PC-3 (cell line): ENCODE data around the gene RREB1. TPM values are rescaled to one million over a fixed set of nuclear protein-coding genes. Genes with fewer than 3 reads are reported as not detected.

Source experiments
- ATAC-seq: fragments of 200-7000 bp; cut with Tn5 transposase; 2 replicates; pipeline ENCODE4 v1.9.1; 2020; ENCODE audit warnings: mild to moderate bottlenecking, moderate library complexity
- BruUV-seq: library from RNA; stranded (reverse); fragments of 400-500 nt; replicated peaks from 2 replicates; lab custom pipeline; 2021; lab: Mats Ljungman, UMichigan
- CTCF ChIA-PET: fragments of 300-600 bp; sonication (Branson Sonifier 250); formaldehyde crosslinking; loops from one replicate; lab custom pipeline; 2022; ENCODE audit warnings: antibody characterized with exemption; lab: Charles Lee
- POLR2A ChIA-PET: fragments of 300-600 bp; sonication (Branson Sonifier 250); formaldehyde crosslinking; loops from one replicate; lab custom pipeline; 2022; ENCODE audit warnings: antibody characterized with exemption; ENCODE audit not compliant: unreplicated experiment; lab: Charles Lee
- DNase-seq: peaks from one replicate; pipeline ENCODE4 v3.0.0-alpha.2; 2015
- H2AFZ ChIP-seq: fragments of 300-600 bp; sonication (generic); 2 replicates; pipeline ENCODE4 v1.6.0; 2016; ENCODE audit warnings: antibody characterized with exemption, low read length
- H3F3A ChIP-seq: fragments of 300-600 bp; sonication (generic); one replicate; pipeline ENCODE4 v1.6.0; 2017; ENCODE audit warnings: antibody characterized with exemption, low read length, control low read depth, mild to moderate bottlenecking; ENCODE audit not compliant: unreplicated experiment
- H3K27ac ChIP-seq: fragments of 300-600 bp; sonication (generic); 2 replicates; pipeline ENCODE4 v1.5.1; 2016; ENCODE audit warnings: mild to moderate bottlenecking, low read length
- H3K27me3 ChIP-seq: fragments of 300-600 bp; sonication (generic); 2 replicates; pipeline ENCODE4 v1.6.1; 2016; ENCODE audit warnings: low read length, mixed read lengths
- H3K36me3 ChIP-seq: fragments of 300-600 bp; sonication (generic); 2 replicates; pipeline ENCODE4 v1.6.1; 2016; ENCODE audit warnings: low read depth, mixed run types, low read length, mixed read lengths
- H3K4me1 ChIP-seq: fragments of 300-600 bp; sonication (generic); 2 replicates; pipeline ENCODE4 v1.5.1; 2016; ENCODE audit warnings: low read length; ENCODE audit not compliant: insufficient read depth
- H3K4me2 ChIP-seq: fragments of 300-600 bp; sonication (generic); 2 replicates; pipeline ENCODE4 v1.6.0; 2016; ENCODE audit warnings: low read length
- H3K4me3 ChIP-seq: fragments of 300-600 bp; sonication (generic); 2 replicates; pipeline ENCODE4 v1.5.1; 2016; ENCODE audit warnings: mild to moderate bottlenecking, low read length, mixed read lengths
- H3K79me2 ChIP-seq: fragments of 300-600 bp; sonication (generic); 2 replicates; pipeline ENCODE4 v1.6.1; 2017; ENCODE audit warnings: low read length, mixed read lengths
- H3K9ac ChIP-seq: fragments of 300-600 bp; sonication (generic); 2 replicates; pipeline ENCODE4 v1.6.0; 2016; ENCODE audit warnings: mild to moderate bottlenecking, low read length
- H3K9me2 ChIP-seq: fragments of 300-600 bp; sonication (generic); replicated peaks from 2 replicates; pipeline ENCODE4 v1.6.1; 2016; ENCODE audit warnings: mixed run types, low read length, mixed read lengths
- H3K9me3 ChIP-seq: fragments of 300-600 bp; sonication (generic); 2 replicates; pipeline ENCODE4 v1.6.1; 2016; ENCODE audit warnings: low read length, mixed read lengths
- H4K20me1 ChIP-seq: fragments of 300-600 bp; sonication (generic); 2 replicates; pipeline ENCODE4 v1.6.1; 2016; ENCODE audit warnings: low read length, mixed read lengths
- EZH2 ChIP-seq: fragments of 300-600 bp; sonication (generic); IDR thresholded peaks from one replicate; pipeline ENCODE4 v1.6.1; 2017; ENCODE audit warnings: antibody characterized with exemption, mild to moderate bottlenecking, low read length; ENCODE audit not compliant: unreplicated experiment
- EZH2phosphoT487 ChIP-seq: fragments of 300-600 bp; sonication (generic); IDR thresholded peaks from 2 replicates; pipeline ENCODE4 v1.6.1; 2018; ENCODE audit warnings: mild to moderate bottlenecking, antibody characterized with exemption, low read length, borderline replicate concordance
- intact Hi-C: fragments of 100-400 bp; cut with micrococcal nuclease; formaldehyde crosslinking; loops from 2 replicates; pipeline ENCODE4 v1.9.0; 2023
- total RNA-seq: library from RNA; depleted of rRNA; stranded (reverse); fragments of >200 nt; gene quantifications from 2 replicates; pipeline ENCODE4 v1.2.3, GENCODE V29; 2014
- TF ChIP-seq, protein P1 (sequence below): fragments of 300-600 bp; sonication (generic); conservative IDR thresholded peaks from 2 replicates; pipeline ENCODE4 v1.5.1; 2017; ENCODE audit warnings: antibody characterized with exemption, low read depth, mild to moderate bottlenecking, low read length

The RREB1 gene
- total RNA-seq, 1 experiment from 2014 or later, result 26.0 TPM

DNA sequence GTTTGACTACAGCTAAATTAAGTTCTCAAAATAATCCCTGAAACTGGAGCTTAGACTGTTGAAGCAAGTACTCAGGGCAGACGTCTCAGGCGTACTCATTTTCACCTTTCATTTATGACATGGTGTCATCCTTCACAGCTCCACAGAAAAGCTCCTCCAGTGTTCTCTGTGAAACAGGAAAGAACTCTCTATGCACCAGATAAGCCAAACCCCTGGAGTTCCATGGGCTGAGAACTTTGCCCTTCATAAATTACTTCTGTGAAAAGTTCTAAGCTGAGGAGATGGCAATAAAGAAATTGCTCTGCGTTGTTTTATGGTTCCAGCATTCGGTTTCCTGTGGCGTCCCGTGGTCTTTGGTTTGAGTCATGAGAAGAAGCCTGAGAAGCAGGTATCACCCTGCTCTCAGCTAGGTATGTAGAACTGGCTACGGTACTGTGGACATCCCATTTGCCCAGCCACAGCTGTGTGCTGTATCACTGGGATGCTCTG, 20.2 kb upstream of the RREB1 start:
- no peak overlapping the region for H3K9ac ChIP-seq
- CTCF ChIA-PET, result no interaction called here
- H3K27ac ChIP-seq, result no peak overlapping the region
- H3K4me3 ChIP-seq, result no peak overlapping the region
- ATAC-seq, result no peak
- DNase-seq, result no peak
- no peaks in the 10 kb centered on the region for H3K4me1 ChIP-seq
- H3K79me2 ChIP-seq, result no peaks in the 10 kb centered on the region
- H3K36me3 ChIP-seq, result no peaks in the 10 kb centered on the region
- no peaks in the 10 kb centered on the region for H3K9me3 ChIP-seq
- POLR2A ChIA-PET, result no interaction called here
- no peak for TF ChIP-seq EZH2phosphoT487
- TF ChIP-seq, protein P1, sequence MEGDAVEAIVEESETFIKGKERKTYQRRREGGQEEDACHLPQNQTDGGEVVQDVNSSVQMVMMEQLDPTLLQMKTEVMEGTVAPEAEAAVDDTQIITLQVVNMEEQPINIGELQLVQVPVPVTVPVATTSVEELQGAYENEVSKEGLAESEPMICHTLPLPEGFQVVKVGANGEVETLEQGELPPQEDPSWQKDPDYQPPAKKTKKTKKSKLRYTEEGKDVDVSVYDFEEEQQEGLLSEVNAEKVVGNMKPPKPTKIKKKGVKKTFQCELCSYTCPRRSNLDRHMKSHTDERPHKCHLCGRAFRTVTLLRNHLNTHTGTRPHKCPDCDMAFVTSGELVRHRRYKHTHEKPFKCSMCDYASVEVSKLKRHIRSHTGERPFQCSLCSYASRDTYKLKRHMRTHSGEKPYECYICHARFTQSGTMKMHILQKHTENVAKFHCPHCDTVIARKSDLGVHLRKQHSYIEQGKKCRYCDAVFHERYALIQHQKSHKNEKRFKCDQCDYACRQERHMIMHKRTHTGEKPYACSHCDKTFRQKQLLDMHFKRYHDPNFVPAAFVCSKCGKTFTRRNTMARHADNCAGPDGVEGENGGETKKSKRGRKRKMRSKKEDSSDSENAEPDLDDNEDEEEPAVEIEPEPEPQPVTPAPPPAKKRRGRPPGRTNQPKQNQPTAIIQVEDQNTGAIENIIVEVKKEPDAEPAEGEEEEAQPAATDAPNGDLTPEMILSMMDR, result no peak
- no peak for TF ChIP-seq EZH2
- no peak overlapping the region for H3K4me2 ChIP-seq
- H3K9me2 ChIP-seq, result no peaks in the 10 kb centered on the region
- no TSS peak for BruUV-seq
- no peaks in the 10 kb centered on the region for H3K27me3 ChIP-seq
- no peak overlapping the region for H2AFZ ChIP-seq
- no peaks in the 10 kb centered on the region for H3F3A ChIP-seq
- intact Hi-C loops, result no loop called here
- no peaks in the 10 kb centered on the region for H4K20me1 ChIP-seq

DNA sequence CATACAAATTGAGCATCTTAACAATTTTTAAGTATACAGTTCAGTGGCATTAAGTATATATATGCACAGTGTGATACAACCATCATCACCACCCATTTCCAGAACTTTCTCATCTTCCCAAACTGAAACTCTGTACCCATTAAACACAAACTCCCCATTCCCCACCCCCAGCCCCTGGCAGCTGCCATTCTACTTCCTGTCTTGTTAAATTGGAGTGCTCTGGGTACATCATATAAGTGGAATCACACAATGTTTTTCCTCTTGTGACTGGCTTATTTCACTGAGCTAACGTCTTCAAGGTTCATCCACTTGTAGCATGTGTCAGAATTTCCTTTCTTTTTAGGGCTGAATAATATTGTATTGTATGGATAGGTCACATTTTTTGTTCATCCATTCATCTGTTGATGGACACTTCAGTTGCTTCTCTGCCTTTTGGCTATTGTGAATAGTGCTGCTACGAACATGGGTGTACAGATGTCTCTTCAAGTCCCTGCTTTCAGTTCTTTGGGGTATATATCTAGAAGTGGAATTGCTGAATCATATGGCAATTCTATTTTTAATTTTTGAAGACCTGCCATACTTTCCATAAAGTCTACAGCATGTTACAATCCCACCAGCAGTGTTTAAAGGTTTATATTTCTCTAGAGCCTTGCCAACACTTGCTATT, 19.6 kb upstream of the RREB1 start:
- Histone ChIP-seq H3F3A (no peaks in the 10 kb centered on the region), H3K27me3 (no peaks in the 10 kb centered on the region), H3K4me3 (no peak overlapping the region), H3K36me3 (no peaks in the 10 kb centered on the region), H4K20me1 (no peaks in the 10 kb centered on the region), H3K9me2 (no peaks in the 10 kb centered on the region), H3K9me3 (no peaks in the 10 kb centered on the region), H3K9ac (no peak overlapping the region), H3K4me2 (no peak overlapping the region), H2AFZ (no peak overlapping the region), H3K79me2 (no peaks in the 10 kb centered on the region), H3K27ac (no peak overlapping the region), H3K4me1 (no peaks in the 10 kb centered on the region)
- ChIA-PET CTCF (no interaction called here), POLR2A (no interaction called here)
- no peak for ATAC-seq
- intact Hi-C loops, result no loop called here
- no peak for DNase-seq
- TF ChIP-seq, protein P1, result no peak
- TF ChIP-seq EZH2, result no peak
- no peak for TF ChIP-seq EZH2phosphoT487
- BruUV-seq, result no TSS peak

DNA sequence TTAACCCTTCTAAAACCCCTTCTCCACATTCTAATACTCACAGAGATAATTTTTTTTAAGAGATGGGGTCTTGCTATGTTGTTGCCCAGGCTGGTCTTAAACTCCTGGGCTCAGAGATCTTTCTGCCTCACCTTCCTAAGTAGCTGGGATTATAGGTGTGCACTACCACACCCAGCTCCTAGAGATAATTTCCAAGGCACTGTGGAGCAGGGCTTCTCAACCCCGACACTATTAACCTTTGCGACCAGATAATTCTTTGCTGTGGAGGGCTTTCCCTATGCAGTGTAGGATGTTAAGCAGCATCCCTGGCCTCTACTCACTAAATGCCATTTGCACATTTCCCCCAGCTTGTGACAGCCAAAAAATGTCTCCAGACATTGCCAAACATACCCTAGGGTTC, 8.8 kb upstream of the RREB1 start:
- BruUV-seq, result no TSS peak

More for the DNA sequence above, 8.8 kb upstream of the RREB1 start:
- no peak overlapping the region for H3K4me2 ChIP-seq
- H3K9me3 ChIP-seq, result no peaks in the 10 kb centered on the region
- ATAC-seq (no peak), DNase-seq (no peak)
- no peaks in the 10 kb centered on the region for H3K4me1 ChIP-seq
- intact Hi-C loops, result no loop called here
- H3F3A ChIP-seq, result no peaks in the 10 kb centered on the region
- H3K79me2 ChIP-seq, result no peaks in the 10 kb centered on the region
- H3K27me3 ChIP-seq, result no peaks in the 10 kb centered on the region
- H3K27ac ChIP-seq, result no peak overlapping the region
- no peak for TF ChIP-seq EZH2
- no peak for TF ChIP-seq EZH2phosphoT487
- TF ChIP-seq, protein P1, result no peak
- no peaks in the 10 kb centered on the region for H3K36me3 ChIP-seq
- no peak overlapping the region for H2AFZ ChIP-seq
- ChIA-PET CTCF (interaction anchor here (0.6 kb wide), 1 partner anchor 397 kb away, joined by 4 read pairs; no protein-coding TSS in a partner anchor), POLR2A (no interaction called here)
- no peaks in the 10 kb centered on the region for H4K20me1 ChIP-seq
- H3K4me3 ChIP-seq, result no peak overlapping the region
- H3K9ac ChIP-seq, result no peak overlapping the region
- H3K9me2 ChIP-seq, result no peaks in the 10 kb centered on the region
